ENCODE results near the gene PPFIBP2. TPM values are rescaled to one million over a fixed set of nuclear protein-coding genes. Genes with fewer than 3 reads are reported as not detected.

Gene PPFIBP2
- total RNA-seq, 1 experiment from 2014 or later, result 13.9 TPM

GRCh38 chr11:7576726-7577290 lies 63.0 kb downstream of the PPFIBP2 start:
- POLR2A ChIA-PET (ENCODE audit: unreplicated experiment), result no interaction called here
- CTCF ChIA-PET, result interaction anchor here (1.5 kb wide), 1 partner anchor 28 kb away, joined by 5 read pairs; no protein-coding TSS in a partner anchor
- Histone ChIP-seq H3K4me3 (no peak overlapping the region), H4K20me1 (ENCODE audit: insufficient read depth) (no peaks in the 10 kb centered on the region), H3K79me2 (ENCODE audit: low read depth) (no peaks in the 10 kb centered on the region), H3K4me2 (no peak overlapping the region), H3K4me1 (replicated peaks; ENCODE audit: insufficient read depth) (peaks cover 74% of the 10 kb centered on the region), H3K9me2 (ENCODE audit: insufficient read depth) (no peaks in the 10 kb centered on the region), H2AFZ (no peak overlapping the region), H3K9me3 (ENCODE audit: insufficient read depth, low read depth) (no peaks in the 10 kb centered on the region), H3K27ac (no peak overlapping the region), H3K36me3 (ENCODE audit: low read depth) (no peaks in the 10 kb centered on the region), H3F3A (ENCODE audit: insufficient read depth, low read depth) (peaks cover 23% of the 10 kb centered on the region), H3K27me3 (ENCODE audit: insufficient read depth, low read depth) (no peaks in the 10 kb centered on the region)
- TF ChIP-seq, protein P1, sequence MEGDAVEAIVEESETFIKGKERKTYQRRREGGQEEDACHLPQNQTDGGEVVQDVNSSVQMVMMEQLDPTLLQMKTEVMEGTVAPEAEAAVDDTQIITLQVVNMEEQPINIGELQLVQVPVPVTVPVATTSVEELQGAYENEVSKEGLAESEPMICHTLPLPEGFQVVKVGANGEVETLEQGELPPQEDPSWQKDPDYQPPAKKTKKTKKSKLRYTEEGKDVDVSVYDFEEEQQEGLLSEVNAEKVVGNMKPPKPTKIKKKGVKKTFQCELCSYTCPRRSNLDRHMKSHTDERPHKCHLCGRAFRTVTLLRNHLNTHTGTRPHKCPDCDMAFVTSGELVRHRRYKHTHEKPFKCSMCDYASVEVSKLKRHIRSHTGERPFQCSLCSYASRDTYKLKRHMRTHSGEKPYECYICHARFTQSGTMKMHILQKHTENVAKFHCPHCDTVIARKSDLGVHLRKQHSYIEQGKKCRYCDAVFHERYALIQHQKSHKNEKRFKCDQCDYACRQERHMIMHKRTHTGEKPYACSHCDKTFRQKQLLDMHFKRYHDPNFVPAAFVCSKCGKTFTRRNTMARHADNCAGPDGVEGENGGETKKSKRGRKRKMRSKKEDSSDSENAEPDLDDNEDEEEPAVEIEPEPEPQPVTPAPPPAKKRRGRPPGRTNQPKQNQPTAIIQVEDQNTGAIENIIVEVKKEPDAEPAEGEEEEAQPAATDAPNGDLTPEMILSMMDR (conservative IDR thresholded peaks at IDR 0.05), result no peak
- no peak for TF ChIP-seq EZH2 (IDR thresholded peaks at IDR 0.05; ENCODE audit: low read depth)
- intact Hi-C loops (cut with micrococcal nuclease; ENCODE audit: unreplicated experiment), result no loop called here
- no peak for DNase-seq
- BruUV-seq (replicated peaks), result no TSS peak

- H3K4me2 ChIP-seq, result peak overlapping the region; percentile 64
- H3K27ac ChIP-seq, result peak overlapping the region; percentile 49; the same call in 1 of the 2 replicates
- H3K79me2 ChIP-seq (ENCODE audit: low read depth), result no peaks in the 10 kb centered on the region
- H3F3A ChIP-seq (ENCODE audit: insufficient read depth, low read depth), result peaks cover 17% of the 10 kb centered on the region; the same call in 1 of the 2 replicates
- peak in 1 of 2 experiments; percentile 64 for DNase-seq
- no peaks in the 10 kb centered on the region for H3K9me2 ChIP-seq (ENCODE audit: insufficient read depth)
- no peaks in the 10 kb centered on the region for H4K20me1 ChIP-seq (ENCODE audit: insufficient read depth)
- H2AFZ ChIP-seq, result no peak overlapping the region
- intact Hi-C loops (cut with micrococcal nuclease; ENCODE audit: unreplicated experiment), result no loop called here
- no peaks in the 10 kb centered on the region for H3K27me3 ChIP-seq (ENCODE audit: insufficient read depth, low read depth)
- no TSS peak for BruUV-seq (replicated peaks)
- peaks cover 66% of the 10 kb centered on the region for H3K4me1 ChIP-seq (replicated peaks; ENCODE audit: insufficient read depth)
- no peak for TF ChIP-seq EZH2 (IDR thresholded peaks at IDR 0.05; ENCODE audit: low read depth)
- TF ChIP-seq, protein P1 (conservative IDR thresholded peaks at IDR 0.05), result no peak
- CTCF ChIA-PET, result interaction anchor here (0.6 kb wide), 1 partner anchor 17 kb away, joined by 3 read pairs; no protein-coding TSS in a partner anchor
- no peak overlapping the region for H3K4me3 ChIP-seq
- POLR2A ChIA-PET (ENCODE audit: unreplicated experiment), result no interaction called here
- H3K36me3 ChIP-seq (ENCODE audit: low read depth), result no peaks in the 10 kb centered on the region
- H3K9me3 ChIP-seq (ENCODE audit: insufficient read depth, low read depth), result no peaks in the 10 kb centered on the region
Observed at GRCh38 chr11:7577291-7578190, 63.7 kb downstream of the PPFIBP2 start.

DNA sequence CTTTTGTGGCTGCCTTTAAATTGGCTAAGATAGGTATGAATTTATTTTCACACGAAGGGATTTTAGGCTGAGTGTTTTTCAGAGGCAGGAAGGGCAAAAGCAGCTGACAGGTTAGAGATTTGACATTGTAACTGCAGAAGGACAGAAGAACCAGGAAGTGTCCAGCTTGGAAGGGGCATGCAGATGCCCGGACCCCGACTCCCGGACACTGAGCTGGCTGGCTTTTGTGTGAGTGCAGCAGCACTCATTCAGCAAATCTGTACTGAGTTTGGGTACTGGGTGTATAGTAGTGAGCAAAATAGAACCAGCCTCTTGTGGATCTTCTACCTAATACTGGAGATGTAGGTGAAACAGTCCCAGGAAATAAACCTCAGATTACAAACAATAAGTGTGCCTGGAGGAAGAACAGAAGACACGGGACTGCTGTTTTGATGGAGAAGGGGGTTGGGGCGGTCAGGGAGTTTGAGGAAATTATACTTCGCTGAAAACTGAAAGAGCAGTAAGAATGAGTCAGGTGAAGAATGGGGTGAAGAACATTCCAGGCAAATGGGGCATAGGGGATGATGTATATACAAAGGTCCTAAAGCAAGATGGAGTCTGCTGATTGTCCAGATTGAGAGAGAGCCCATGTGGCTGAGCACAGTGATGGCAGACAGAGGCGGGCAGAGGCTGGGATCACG lies 64.6 kb downstream of the PPFIBP2 start:
- Histone ChIP-seq H3K4me3 (no peak overlapping the region), H3K9me2 (ENCODE audit: insufficient read depth) (no peaks in the 10 kb centered on the region), H3K9me3 (ENCODE audit: insufficient read depth, low read depth) (no peaks in the 10 kb centered on the region), H2AFZ (no peak overlapping the region), H4K20me1 (ENCODE audit: insufficient read depth) (no peaks in the 10 kb centered on the region), H3K4me2 (peak overlapping the region; percentile 64), H3K4me1 (replicated peaks; ENCODE audit: insufficient read depth) (peaks cover 58% of the 10 kb centered on the region), H3K27ac (peak overlapping the region; percentile 49), H3K79me2 (ENCODE audit: low read depth) (no peaks in the 10 kb centered on the region), H3F3A (ENCODE audit: insufficient read depth, low read depth) (peaks cover 9% of the 10 kb centered on the region; the same call in 1 of the 2 replicates), H3K27me3 (ENCODE audit: insufficient read depth, low read depth) (no peaks in the 10 kb centered on the region), H3K36me3 (ENCODE audit: low read depth) (no peaks in the 10 kb centered on the region)
- intact Hi-C loops (cut with micrococcal nuclease; ENCODE audit: unreplicated experiment), result no loop called here
- no TSS peak for BruUV-seq (replicated peaks)
- ChIA-PET POLR2A (ENCODE audit: unreplicated experiment) (no interaction called here), CTCF (interaction anchor here (0.6 kb wide), 1 partner anchor 16 kb away, joined by 3 read pairs; no protein-coding TSS in a partner anchor)
- TF ChIP-seq, protein P1 (conservative IDR thresholded peaks at IDR 0.05), result no peak
- TF ChIP-seq EZH2 (IDR thresholded peaks at IDR 0.05; ENCODE audit: low read depth), result no peak
- DNase-seq, result peak in 1 of 2 experiments; percentile 67
